ENCODE results near the gene TRIM10.

DNA sequence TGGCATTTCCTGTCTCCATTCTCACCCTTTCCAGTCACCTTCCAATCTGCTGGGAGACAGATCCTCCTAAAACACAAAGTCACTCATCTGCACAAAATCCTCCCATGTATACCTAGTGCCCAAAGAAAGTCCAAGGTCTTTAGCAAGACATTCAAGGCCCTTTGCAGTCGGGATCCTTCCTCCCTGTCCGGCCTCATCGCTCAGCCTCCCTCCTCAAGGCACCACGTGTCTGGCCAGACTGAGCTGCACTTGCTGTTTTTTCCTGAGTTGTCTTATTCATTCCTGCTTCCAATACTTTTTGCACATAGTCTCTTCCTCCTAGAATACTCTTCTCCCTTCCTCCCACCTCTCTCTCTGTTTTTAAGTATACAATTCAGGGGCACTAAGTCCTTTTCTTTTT, 3.7 kb upstream of the TRIM10 start:
- TF ChIP-seq EZH2phosphoT487 (IDR thresholded peaks at IDR 0.05; ENCODE audit: borderline replicate concordance), result no peak
- TF ChIP-seq, protein P1, sequence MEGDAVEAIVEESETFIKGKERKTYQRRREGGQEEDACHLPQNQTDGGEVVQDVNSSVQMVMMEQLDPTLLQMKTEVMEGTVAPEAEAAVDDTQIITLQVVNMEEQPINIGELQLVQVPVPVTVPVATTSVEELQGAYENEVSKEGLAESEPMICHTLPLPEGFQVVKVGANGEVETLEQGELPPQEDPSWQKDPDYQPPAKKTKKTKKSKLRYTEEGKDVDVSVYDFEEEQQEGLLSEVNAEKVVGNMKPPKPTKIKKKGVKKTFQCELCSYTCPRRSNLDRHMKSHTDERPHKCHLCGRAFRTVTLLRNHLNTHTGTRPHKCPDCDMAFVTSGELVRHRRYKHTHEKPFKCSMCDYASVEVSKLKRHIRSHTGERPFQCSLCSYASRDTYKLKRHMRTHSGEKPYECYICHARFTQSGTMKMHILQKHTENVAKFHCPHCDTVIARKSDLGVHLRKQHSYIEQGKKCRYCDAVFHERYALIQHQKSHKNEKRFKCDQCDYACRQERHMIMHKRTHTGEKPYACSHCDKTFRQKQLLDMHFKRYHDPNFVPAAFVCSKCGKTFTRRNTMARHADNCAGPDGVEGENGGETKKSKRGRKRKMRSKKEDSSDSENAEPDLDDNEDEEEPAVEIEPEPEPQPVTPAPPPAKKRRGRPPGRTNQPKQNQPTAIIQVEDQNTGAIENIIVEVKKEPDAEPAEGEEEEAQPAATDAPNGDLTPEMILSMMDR (conservative IDR thresholded peaks at IDR 0.05; ENCODE audit: low read length), result no peak
